OCI-LY7 (cell line): ENCODE results near the gene SLCO4A1. TPM values are rescaled to one million over a fixed set of nuclear protein-coding genes. Genes with fewer than 3 reads are reported as not detected.
A peak's percentile ranks its signal among the peaks of the same experiment; 100 is the strongest.

Experiments
- BruUV-seq: library from RNA; stranded (reverse); fragments of 400-500 nt; replicated peaks from 2 replicates; lab custom pipeline; 2021; lab: Mats Ljungman, UMichigan
- CTCF ChIA-PET: fragments of 300-600 bp; sonication (Branson Sonifier 250); formaldehyde crosslinking; loops from one replicate; lab custom pipeline; 2022; ENCODE audit warnings: antibody characterized with exemption; ENCODE audit not compliant: unreplicated experiment; lab: Charles Lee
- POLR2A ChIA-PET: fragments of 300-600 bp; sonication (Branson Sonifier 250); formaldehyde crosslinking; loops from one replicate; lab custom pipeline; 2022; ENCODE audit warnings: antibody characterized with exemption; lab: Charles Lee
- DNase-seq: peaks from one replicate; pipeline ENCODE4 v3.0.0-alpha.2; 2015; ENCODE audit warnings: low spot score
- H2AFZ ChIP-seq: fragments of 200-600 bp; sonication (generic), shearing (Covaris generic); 2 replicates; pipeline ENCODE4 v1.6.1; 2014; ENCODE audit warnings: mild to moderate bottlenecking, antibody characterized with exemption, low read length, moderate library complexity
- H3K27ac ChIP-seq: fragments of 200-600 bp; sonication (generic); 2 replicates; pipeline ENCODE4 v1.5.1; 2014; ENCODE audit warnings: mixed run types, low read depth, mild to moderate bottlenecking, moderate library complexity, low read length, inconsistent platforms; ENCODE audit not compliant: poor library complexity, severe bottlenecking
- H3K36me3 ChIP-seq: fragments of 200-600 bp; sonication (generic); 2 replicates; pipeline ENCODE4 v1.6.1; 2014; ENCODE audit warnings: mild to moderate bottlenecking, antibody characterized with exemption, low read length, moderate library complexity, mixed read lengths; ENCODE audit not compliant: insufficient read depth
- H3K4me1 ChIP-seq: fragments of 200-600 bp; sonication (generic); 2 replicates; pipeline ENCODE4 v1.5.1; 2014; ENCODE audit warnings: mild to moderate bottlenecking, low read length; ENCODE audit not compliant: insufficient read depth, poor library complexity, severe bottlenecking
- H3K4me2 ChIP-seq: fragments of 200-600 bp; sonication (generic); 2 replicates; pipeline ENCODE4 v1.6.1; 2014; ENCODE audit warnings: mild to moderate bottlenecking, low read length
- H3K4me3 ChIP-seq: fragments of 200-600 bp; sonication (generic); 2 replicates; pipeline ENCODE4 v1.5.1; 2014; ENCODE audit warnings: mild to moderate bottlenecking, low read depth, low read length; ENCODE audit not compliant: poor library complexity, severe bottlenecking
- H3K79me2 ChIP-seq: fragments of 200-600 bp; sonication (generic); 2 replicates; pipeline ENCODE4 v1.6.1; 2016; ENCODE audit warnings: low read depth, mild to moderate bottlenecking, low read length, moderate library complexity, mixed read lengths; ENCODE audit not compliant: insufficient read depth
- H3K9me2 ChIP-seq: fragments of 200-600 bp; sonication (generic); 2 replicates; pipeline ENCODE4 v1.6.1; 2016; ENCODE audit warnings: mild to moderate bottlenecking, low read length, mixed read lengths; ENCODE audit not compliant: insufficient read depth
- H3K9me3 ChIP-seq: fragments of 200-600 bp; sonication (generic); 2 replicates; pipeline ENCODE4 v1.6.1; 2014; ENCODE audit warnings: mild to moderate bottlenecking, mixed run types, low read length, mixed read lengths
- H4K20me1 ChIP-seq: fragments of 200-600 bp; sonication (generic); 2 replicates; pipeline ENCODE4 v1.6.1; 2014; ENCODE audit warnings: mild to moderate bottlenecking, antibody characterized with exemption, low read length, moderate library complexity, mixed read lengths; ENCODE audit not compliant: insufficient read depth
- CTCF ChIP-seq: fragments of 200-600 bp; sonication (generic); conservative IDR thresholded peaks from 2 replicates; pipeline ENCODE4 v1.5.1; 2014; ENCODE audit warnings: mild to moderate bottlenecking, antibody characterized with exemption, low read length, moderate library complexity, mixed read lengths
- EZH2phosphoT487 ChIP-seq: fragments of 200-600 bp; sonication (generic); IDR thresholded peaks from 2 replicates; pipeline ENCODE4 v1.6.1; 2018; ENCODE audit warnings: low read depth, borderline replicate concordance, mild to moderate bottlenecking, mixed run types, antibody characterized with exemption, low read length, moderate library complexity, mixed read lengths
- intact Hi-C: fragments of 100-400 bp; cut with micrococcal nuclease; formaldehyde crosslinking; loops from one replicate; pipeline ENCODE4 v1.10.0; 2022; ENCODE audit not compliant: unreplicated experiment
- total RNA-seq, 2 experiments: library from RNA; depleted of rRNA in 1 of 2; stranded (reverse); fragments of >200 nt in 1 of 2; shearing (Covaris generic) in 1 of 2; gene quantifications; 2 replicates each; pipeline ENCODE4 v1.2.3, GENCODE V29; 2014 to 2022

SLCO4A1 gene
- total RNA-seq, 2 experiments from 2014 or later: 34.3 to 52.4 TPM

GRCh38 chr20:62652041-62652893 is 10.0 kb downstream of the SLCO4A1 start:
- POLR2A ChIA-PET: interaction anchor here (0.9 to 1.3 kb wide), 3 partner anchors 14 to 28 kb away, joined by 3 to 5 read pairs (median 4); no protein-coding TSS in a partner anchor
- Histone ChIP-seq H2AFZ (no peak overlapping the region), H3K79me2 (peaks cover 52% of the 10 kb centered on the region), H4K20me1 (no peaks in the 10 kb centered on the region; the same call in 1 of the 2 replicates), H3K9me2 (no peaks in the 10 kb centered on the region), H3K4me1 (peaks cover 59% of the 10 kb centered on the region), H3K9me3 (no peaks in the 10 kb centered on the region), H3K36me3 (peaks cover 66% of the 10 kb centered on the region; the same call in 1 of the 2 replicates), H3K4me3 (peak overlapping the region; percentile 16), H3K27ac (peak overlapping the region; percentile 81), H3K4me2 (peak overlapping the region; percentile 41)
- CTCF ChIA-PET: no interaction called here
- peak; percentile 80 for DNase-seq
- no TSS peak for BruUV-seq
- intact Hi-C loops: loop anchor here (5.0 kb wide), 1 partner anchor 140 kb away; no protein-coding TSS in a partner anchor
- TF ChIP-seq CTCF: no peak
- TF ChIP-seq EZH2phosphoT487: no peak

GRCh38 chr20:62652894-62653305 is 10.6 kb downstream of the SLCO4A1 start:
- TF ChIP-seq CTCF: no peak
- TF ChIP-seq EZH2phosphoT487: no peak

More at GRCh38 chr20:62652894-62653305, 10.6 kb downstream of the SLCO4A1 start:
- Histone ChIP-seq H3K4me3 (no peak overlapping the region), H3K27ac (no peak overlapping the region), H3K9me3 (no peaks in the 10 kb centered on the region), H3K9me2 (no peaks in the 10 kb centered on the region), H3K4me2 (no peak overlapping the region), H3K4me1 (peaks cover 57% of the 10 kb centered on the region), H3K79me2 (peaks cover 46% of the 10 kb centered on the region), H3K36me3 (peaks cover 68% of the 10 kb centered on the region; the same call in 1 of the 2 replicates), H4K20me1 (no peaks in the 10 kb centered on the region; the same call in 1 of the 2 replicates), H2AFZ (no peak overlapping the region)
- no peak for DNase-seq
- CTCF ChIA-PET: no interaction called here
- POLR2A ChIA-PET: interaction anchor here (0.9 kb wide), 1 partner anchor 13 kb away, joined by 3 read pairs; no protein-coding TSS in a partner anchor
- BruUV-seq: no TSS peak
- intact Hi-C loops: loop anchor here (5.0 kb wide), 1 partner anchor 139 kb away; no protein-coding TSS in a partner anchor
